ENCODE measurements around the gene C10orf88.

Gene C10orf88, protein sequence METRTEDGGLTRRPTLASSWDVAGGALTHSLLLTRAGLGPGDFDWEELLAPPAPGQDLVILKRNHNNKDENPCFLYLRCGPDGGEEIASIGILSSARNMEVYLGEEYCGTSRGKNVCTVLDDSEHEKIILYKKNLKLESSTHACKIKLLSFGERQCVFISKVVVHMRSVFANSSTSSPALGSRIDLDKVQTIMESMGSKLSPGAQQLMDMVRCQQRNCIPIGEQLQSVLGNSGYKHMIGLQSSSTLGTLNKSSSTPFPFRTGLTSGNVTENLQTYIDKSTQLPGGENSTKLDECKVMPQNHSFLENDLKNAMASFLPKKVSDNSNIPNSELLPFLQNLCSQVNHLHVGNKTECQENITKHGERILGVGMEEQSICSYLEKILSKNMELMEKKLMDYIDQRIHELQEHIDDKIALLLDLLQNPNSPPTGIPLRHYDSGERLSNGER

GRCh38 chr10:122953902-122954730 is at the start of gene C10orf88:
Gene C10orf88, minus strand, starts transcription at chr10:122954227. Its CDS starts 49 bp downstream, at chr10:122954178.
- DNase-seq (ENCODE audit: low read depth), result peak; percentile 99
- H3K4me3 ChIP-seq (ENCODE audit: low read length), result peak within 1 kb of the TSS; percentile 73
- no peak for TF ChIP-seq CTCF (IDR thresholded peaks at IDR 0.05; ENCODE audit: insufficient read depth, low read depth, low read length, missing control alignments)

GRCh38 chr10:123001370-123001769 is 47.3 kb upstream of the C10orf88 start:
- no peak for DNase-seq (ENCODE audit: low read depth)
- H3K4me3 ChIP-seq (ENCODE audit: low read length), result no peak overlapping the region
- TF ChIP-seq CTCF (IDR thresholded peaks at IDR 0.05; ENCODE audit: insufficient read depth, low read depth, low read length, missing control alignments), result no peak

GRCh38 chr10:123000155-123000554 is 46.1 kb upstream of the C10orf88 start:
- H3K4me3 ChIP-seq (ENCODE audit: low read length), result no peak overlapping the region
- TF ChIP-seq CTCF (IDR thresholded peaks at IDR 0.05; ENCODE audit: insufficient read depth, low read depth, low read length, missing control alignments), result no peak

GRCh38 chr10:122999347-122999746 is 45.3 kb upstream of the C10orf88 start:
- TF ChIP-seq CTCF (IDR thresholded peaks at IDR 0.05; ENCODE audit: insufficient read depth, low read depth, low read length, missing control alignments), result no peak
- H3K4me3 ChIP-seq (ENCODE audit: low read length), result no peak overlapping the region
- DNase-seq (ENCODE audit: low read depth), result peak; percentile 46

More at GRCh38 chr10:123000155-123000554, 46.1 kb upstream of the C10orf88 start:
- no peak for DNase-seq (ENCODE audit: low read depth)

DNA sequence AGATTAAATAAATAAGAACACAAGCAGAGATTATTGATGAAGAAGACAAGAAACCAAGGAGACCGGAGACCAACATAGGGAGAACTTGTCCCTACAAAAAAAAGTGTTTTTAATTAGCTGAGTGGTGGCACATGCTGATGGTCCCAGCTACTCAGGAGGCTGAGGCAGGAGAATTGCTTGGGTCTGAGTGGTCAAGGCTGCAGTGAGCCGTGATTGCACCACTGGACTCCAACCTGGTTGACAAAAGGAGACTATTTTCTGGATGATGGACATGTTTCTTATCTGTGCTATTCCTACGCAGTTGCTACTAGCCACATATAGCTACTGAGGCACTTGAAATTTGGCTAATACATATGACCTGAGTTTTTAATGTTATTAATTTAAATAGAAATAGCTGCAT is 44.9 kb upstream of the C10orf88 start:
- H3K4me3 ChIP-seq (ENCODE audit: low read length), result no peak overlapping the region
- no peak for TF ChIP-seq CTCF (IDR thresholded peaks at IDR 0.05; ENCODE audit: insufficient read depth, low read depth, low read length, missing control alignments)
- DNase-seq (ENCODE audit: low read depth), result no peak

GRCh38 chr10:122998360-122998917 is 44.4 kb upstream of the C10orf88 start:
- no peak overlapping the region for H3K4me3 ChIP-seq (ENCODE audit: low read length)
- DNase-seq (ENCODE audit: low read depth), result no peak

More at GRCh38 chr10:122998360-122998917, 44.4 kb upstream of the C10orf88 start:
- TF ChIP-seq CTCF (IDR thresholded peaks at IDR 0.05; ENCODE audit: insufficient read depth, low read depth, low read length, missing control alignments), result no peak

Data from epithelial cell of esophagus (primary cell).